GM15510 (cell line): ENCODE measurements around the gene UBE4B.

Experiments
- POLR2A ChIP-seq: IDR thresholded peaks from 3 replicates; pipeline ENCODE4 v1.6.1; 2011; ENCODE audit warnings: borderline replicate concordance; ENCODE audit not compliant: insufficient read length; ENCODE audit errors: extremely low read depth

Gene UBE4B

GRCh38 chr1:10170239-10170574, 137.4 kb downstream of the UBE4B start:
- no peak for TF ChIP-seq POLR2A

GRCh38 chr1:10171105-10171767, 138.5 kb downstream of the UBE4B start:
- no peak for TF ChIP-seq POLR2A

- no peak for TF ChIP-seq POLR2A
These were observed 139.4 kb downstream of the UBE4B start for GRCh38 chr1:10171995-10172669.

- no peak for TF ChIP-seq POLR2A
These were observed 140.8 kb downstream of the UBE4B start for GRCh38 chr1:10173582-10173981.

- TF ChIP-seq POLR2A: no peak
These were observed 145.1 kb downstream of the UBE4B start for GRCh38 chr1:10177876-10178275.

- no peak for TF ChIP-seq POLR2A
These were observed 146.0 kb downstream of the UBE4B start for GRCh38 chr1:10178597-10179405.

- no peak for TF ChIP-seq POLR2A
These were observed 146.8 kb downstream of the UBE4B start for GRCh38 chr1:10179406-10180091.

- no peak for TF ChIP-seq POLR2A
These were observed 148.4 kb downstream of the UBE4B start for GRCh38 chr1:10181154-10181553.

GRCh38 chr1:10185759-10186158, 153.0 kb downstream of the UBE4B start:
- TF ChIP-seq POLR2A: no peak

- no peak for TF ChIP-seq POLR2A
These were observed 153.7 kb downstream of the UBE4B start for GRCh38 chr1:10186331-10187025.

GRCh38 chr1:10187026-10187334, 154.2 kb downstream of the UBE4B start:
- TF ChIP-seq POLR2A: no peak

- TF ChIP-seq POLR2A: no peak
These were observed 155.4 kb downstream of the UBE4B start for GRCh38 chr1:10188133-10188650.

- no peak for TF ChIP-seq POLR2A
These were observed 156.9 kb downstream of the UBE4B start for GRCh38 chr1:10189659-10190058.

- no peak for TF ChIP-seq POLR2A
These were observed 159.5 kb downstream of the UBE4B start for GRCh38 chr1:10192263-10192662.
